ENCODE data around the gene KRT71. TPM values are rescaled to one million over a fixed set of nuclear protein-coding genes. Genes with fewer than 3 reads are reported as not detected.

KRT71 gene
- total RNA-seq (2021; ENCODE audit: unreplicated experiment) (not detected), Bru-seq, nascent RNA (not detected), BruChase-seq, experiment 1, labeled RNA remaining after a 2-hour chase (not detected), BruChase-seq, experiment 2, labeled RNA remaining after a 6-hour chase (not detected)
- not detected for polyA plus RNA-seq (2012; ENCODE audit: insufficient read length)
- long read RNA-seq = 0 reads

DNA sequence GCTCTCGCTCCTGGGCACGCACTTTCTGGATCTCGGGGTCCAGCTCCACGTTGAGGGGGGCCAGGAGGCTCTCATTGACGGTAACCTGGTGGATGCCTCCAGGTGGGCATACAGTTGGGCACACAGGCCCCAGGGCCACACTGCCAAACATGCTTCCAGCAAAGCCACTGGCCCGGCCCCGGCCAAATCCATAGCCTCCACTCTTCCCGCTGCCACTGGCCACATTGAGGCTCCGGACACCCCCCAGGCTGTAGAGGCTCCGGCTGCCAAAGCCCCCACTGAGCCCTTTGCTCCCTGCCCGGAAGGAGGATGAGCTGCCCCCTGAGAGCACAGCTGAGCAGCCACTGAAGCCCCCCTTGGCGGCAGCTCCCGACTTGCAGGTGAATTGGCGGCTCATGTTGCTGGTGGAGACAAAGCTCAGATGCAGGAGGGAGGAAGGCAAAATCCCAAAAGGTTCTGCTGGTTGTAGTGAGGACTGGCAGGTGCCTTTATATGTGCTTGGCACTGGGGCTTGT lies at the start of gene KRT71:
Gene KRT71, minus strand, starts transcription at position 465 of the 515 bp plus-strand sequence. Its CDS starts 68 bp downstream, at position 397.
- Histone ChIP-seq H3K4me3 (ENCODE audit: low read depth in 2 of 2, low read length in 2 of 2) (no peak within 1 kb of the TSS), H3K9me3 (ENCODE audit: control insufficient read depth, insufficient read depth, low read depth, low read length) (no peaks in the 10 kb centered on the region), H3K27ac (ENCODE audit: low read length) (no peak within 1 kb of the TSS), H3K4me1 (ENCODE audit: control insufficient read depth, insufficient read depth, low read length) (no peaks in the 10 kb centered on the region), H3K36me3 (ENCODE audit: control insufficient read depth, insufficient read depth, low read length) (no peaks in the 10 kb centered on the region), H3K27me3 (ENCODE audit: control insufficient read depth, insufficient read depth, low read length) (peaks cover 10% of the 10 kb centered on the region)
- TF ChIP-seq SIN3A (IDR thresholded peaks at IDR 0.05; ENCODE audit: borderline replicate concordance, insufficient read depth, low read depth, low read length) (no peak), TCF7L2 (IDR thresholded peaks at IDR 0.05; ENCODE audit: low read depth, low read length) (no peak), POLR2AphosphoS5 (IDR thresholded peaks at IDR 0.05; ENCODE audit: low read depth, low read length) (no peak)
- TF ChIP-seq, protein P1, sequence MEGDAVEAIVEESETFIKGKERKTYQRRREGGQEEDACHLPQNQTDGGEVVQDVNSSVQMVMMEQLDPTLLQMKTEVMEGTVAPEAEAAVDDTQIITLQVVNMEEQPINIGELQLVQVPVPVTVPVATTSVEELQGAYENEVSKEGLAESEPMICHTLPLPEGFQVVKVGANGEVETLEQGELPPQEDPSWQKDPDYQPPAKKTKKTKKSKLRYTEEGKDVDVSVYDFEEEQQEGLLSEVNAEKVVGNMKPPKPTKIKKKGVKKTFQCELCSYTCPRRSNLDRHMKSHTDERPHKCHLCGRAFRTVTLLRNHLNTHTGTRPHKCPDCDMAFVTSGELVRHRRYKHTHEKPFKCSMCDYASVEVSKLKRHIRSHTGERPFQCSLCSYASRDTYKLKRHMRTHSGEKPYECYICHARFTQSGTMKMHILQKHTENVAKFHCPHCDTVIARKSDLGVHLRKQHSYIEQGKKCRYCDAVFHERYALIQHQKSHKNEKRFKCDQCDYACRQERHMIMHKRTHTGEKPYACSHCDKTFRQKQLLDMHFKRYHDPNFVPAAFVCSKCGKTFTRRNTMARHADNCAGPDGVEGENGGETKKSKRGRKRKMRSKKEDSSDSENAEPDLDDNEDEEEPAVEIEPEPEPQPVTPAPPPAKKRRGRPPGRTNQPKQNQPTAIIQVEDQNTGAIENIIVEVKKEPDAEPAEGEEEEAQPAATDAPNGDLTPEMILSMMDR (IDR thresholded peaks at IDR 0.05) = no peak
- TF ChIP-seq, protein P2, sequence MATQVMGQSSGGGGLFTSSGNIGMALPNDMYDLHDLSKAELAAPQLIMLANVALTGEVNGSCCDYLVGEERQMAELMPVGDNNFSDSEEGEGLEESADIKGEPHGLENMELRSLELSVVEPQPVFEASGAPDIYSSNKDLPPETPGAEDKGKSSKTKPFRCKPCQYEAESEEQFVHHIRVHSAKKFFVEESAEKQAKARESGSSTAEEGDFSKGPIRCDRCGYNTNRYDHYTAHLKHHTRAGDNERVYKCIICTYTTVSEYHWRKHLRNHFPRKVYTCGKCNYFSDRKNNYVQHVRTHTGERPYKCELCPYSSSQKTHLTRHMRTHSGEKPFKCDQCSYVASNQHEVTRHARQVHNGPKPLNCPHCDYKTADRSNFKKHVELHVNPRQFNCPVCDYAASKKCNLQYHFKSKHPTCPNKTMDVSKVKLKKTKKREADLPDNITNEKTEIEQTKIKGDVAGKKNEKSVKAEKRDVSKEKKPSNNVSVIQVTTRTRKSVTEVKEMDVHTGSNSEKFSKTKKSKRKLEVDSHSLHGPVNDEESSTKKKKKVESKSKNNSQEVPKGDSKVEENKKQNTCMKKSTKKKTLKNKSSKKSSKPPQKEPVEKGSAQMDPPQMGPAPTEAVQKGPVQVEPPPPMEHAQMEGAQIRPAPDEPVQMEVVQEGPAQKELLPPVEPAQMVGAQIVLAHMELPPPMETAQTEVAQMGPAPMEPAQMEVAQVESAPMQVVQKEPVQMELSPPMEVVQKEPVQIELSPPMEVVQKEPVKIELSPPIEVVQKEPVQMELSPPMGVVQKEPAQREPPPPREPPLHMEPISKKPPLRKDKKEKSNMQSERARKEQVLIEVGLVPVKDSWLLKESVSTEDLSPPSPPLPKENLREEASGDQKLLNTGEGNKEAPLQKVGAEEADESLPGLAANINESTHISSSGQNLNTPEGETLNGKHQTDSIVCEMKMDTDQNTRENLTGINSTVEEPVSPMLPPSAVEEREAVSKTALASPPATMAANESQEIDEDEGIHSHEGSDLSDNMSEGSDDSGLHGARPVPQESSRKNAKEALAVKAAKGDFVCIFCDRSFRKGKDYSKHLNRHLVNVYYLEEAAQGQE (IDR thresholded peaks at IDR 0.05; ENCODE audit: insufficient read depth in 1 of 2, low read depth in 2 of 2, low read length in 1 of 2) = no peak
- DNase-seq (ENCODE audit: low read depth, low spot score) (no peak), ATAC-seq (no peak)
- in situ Hi-C loops (cut with HindIII; ENCODE audit: low pct_unique_long_range_greater_than_20kb, low sequenced_read_pairs) (no loop called here), intact Hi-C loops (cut with micrococcal nuclease; ENCODE audit: unreplicated experiment) (no loop called here)
- POLR2A ChIA-PET = no interaction called here
- CTCF ChIA-PET = no interaction called here
- no TSS peak for BruUV-seq (replicated peaks)

DNA sequence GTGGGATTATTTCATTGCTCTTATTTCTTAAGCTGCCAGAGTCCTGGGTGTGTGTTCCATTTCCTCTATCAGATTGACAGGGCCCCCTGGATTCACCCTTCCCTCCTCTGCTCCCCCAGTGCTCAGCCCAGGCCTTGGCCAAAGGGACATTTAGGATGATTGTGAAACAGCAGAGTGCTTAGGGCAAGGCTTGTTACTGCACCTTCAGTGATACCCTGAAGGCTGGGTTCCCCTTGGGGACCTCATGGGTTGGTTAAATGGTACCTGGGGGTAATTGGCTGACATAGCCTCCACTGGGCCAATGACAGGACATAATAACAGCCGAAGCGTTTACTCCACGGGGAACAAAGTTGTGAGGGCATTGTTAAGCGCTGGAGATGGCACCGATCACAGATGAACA lies 49.6 kb upstream of the KRT71 start:
- ChIA-PET CTCF (no interaction called here), POLR2A (no interaction called here)
- intact Hi-C loops (cut with micrococcal nuclease; ENCODE audit: unreplicated experiment) (no loop called here), in situ Hi-C loops (cut with HindIII; ENCODE audit: low pct_unique_long_range_greater_than_20kb, low sequenced_read_pairs) (no loop called here)
- DNase-seq (ENCODE audit: low read depth, low spot score) (no peak), ATAC-seq (no peak)
- H3K36me3 ChIP-seq (ENCODE audit: control insufficient read depth, insufficient read depth, low read length) = no peaks in the 10 kb centered on the region
- no peaks in the 10 kb centered on the region for H3K9me3 ChIP-seq (ENCODE audit: control insufficient read depth, insufficient read depth, low read depth, low read length)
- no TSS peak for BruUV-seq (replicated peaks)
- TF ChIP-seq SIN3A (IDR thresholded peaks at IDR 0.05; ENCODE audit: borderline replicate concordance, insufficient read depth, low read depth, low read length) (no peak), POLR2AphosphoS5 (IDR thresholded peaks at IDR 0.05; ENCODE audit: low read depth, low read length) (no peak), TCF7L2 (IDR thresholded peaks at IDR 0.05; ENCODE audit: low read depth, low read length) (no peak)
- TF ChIP-seq, protein P1 (IDR thresholded peaks at IDR 0.05) = no peak
- TF ChIP-seq, protein P2 (IDR thresholded peaks at IDR 0.05; ENCODE audit: insufficient read depth in 1 of 2, low read depth in 2 of 2, low read length in 1 of 2) = no peak
- no peak overlapping the region for H3K4me3 ChIP-seq (ENCODE audit: low read depth in 2 of 2, low read length in 2 of 2)
- no peak overlapping the region for H3K27ac ChIP-seq (ENCODE audit: low read length)
- peaks cover 10% of the 10 kb centered on the region for H3K27me3 ChIP-seq (ENCODE audit: control insufficient read depth, insufficient read depth, low read length)
- H3K4me1 ChIP-seq (ENCODE audit: control insufficient read depth, insufficient read depth, low read length) = no peaks in the 10 kb centered on the region

Measured in Panc1 (cell line).